Pancreas (tissue), 10 donors: ENCODE data around the gene ZNF578. TPM values are rescaled to one million over a fixed set of nuclear protein-coding genes. Genes with fewer than 3 reads are reported as not detected.

Source experiments
- ATAC-seq, 4 donors: fragments of 200-7000 bp; cut with Tn5 transposase; one replicate each; pipeline versions ENCODE4 v1.8.0 to v1.9.1; 2020; ENCODE audit warnings: mild to moderate bottlenecking in 4 of 4, moderate library complexity in 4 of 4
- DNase-seq, 6 donors: peaks; one replicate each; pipeline ENCODE4 v3.0.0-alpha.2; 2020
- FAIRE-seq: peaks from 2 replicates; lab custom pipeline; 2012; peaks lifted over from hg19 to GRCh38; lab: Jason Lieb, UNC
- H3K27ac ChIP-seq, 4 donors: fragments of 200-600 bp; sonication (generic); 1 replicate in 3 of 4; 2 replicates in 1 of 4; pipeline versions ENCODE4 v1.5.0 to v1.8.0; 2020
- H3K27me3 ChIP-seq, 4 donors: fragments of 200-600 bp; one replicate each; pipeline ENCODE4 v1.8.0; 2021
- H3K36me3 ChIP-seq, 3 donors: fragments of 200-600 bp; sonication (generic) in 1 of 3; one replicate each; pipeline versions ENCODE4 v1.5.0 to v1.8.0; 2020 to 2021
- H3K4me1 ChIP-seq, 3 donors: fragments of 200-600 bp; one replicate each; pipeline ENCODE4 v1.8.0; 2021
- H3K4me3 ChIP-seq, 4 donors: fragments of 200-600 bp; sonication (generic) in 2 of 4; one replicate each; pipeline versions ENCODE4 v1.5.0 to v1.8.0; 2020 to 2021
- H3K9me3 ChIP-seq, 4 donors: fragments of 200-600 bp; one replicate each; pipeline ENCODE4 v1.8.0; 2021
- WGBS, 2 donors: extraction: QIAGEN DNeasy Blood & Tissue Kit; methylation state at CpG; one replicate each; pipeline ENCODE4 v1.1.7; 2013; 5-methylcytosine and 5-hydroxymethylcytosine counted together
- intact Hi-C, 3 donors: fragments of 100-400 bp; cut with DNase I; formaldehyde crosslinking; loops; one replicate each; pipeline versions ENCODE4 v1.11.1 to v1.14.2; 2022
- polyA plus RNA-seq, 2 donors: library from polyadenylated mRNA; stranded (reverse); fragments of 200-250 nt; gene quantifications; one replicate each; pipeline ENCODE4 v1.2.3, GENCODE V29; 2013
- total RNA-seq, 6 donors: library from RNA; stranded (reverse); fragmentation: NEBNext Ultra II Directional in 4 of 6; extraction: Animal tissue kit (Norgen Biotek cat#: 25700) in 4 of 6; gene quantifications; one replicate each; pipeline versions ENCODE4 v1.2.1 to v1.2.4, GENCODE V29; 2021 to 2023
- TF ChIP-seq, protein P1 (sequence below), 4 donors: fragments of 200-600 bp; sonication (generic) in 3 of 4; IDR thresholded peaks; one replicate each; pipeline versions ENCODE4 v1.5.0 to v1.8.0; 2021; ENCODE audit warnings: antibody characterized with exemption in 4 of 4
- donor health status: healthy with polysubstance abuse.
- donor health status: DM: no; HTN: no; CAD: no; lungs with moderate emphysema.
- donor health status: DM: no; HTN: no; CAD: no.
- donor health status: control.
- donor health status: control.
- donor health status: Bipolar disorder and iron deficiency.
- donor health status: DM: yes; HTN: yes; CAD: no.
- donor health status: DM: no; HTN: no; CAD: no.
- donor health status: DM: no; HTN: no; CAD: no.
- donor health status: DM: yes; HTN: yes; CAD: no.

The ZNF578 gene
- total and polyA plus RNA-seq, 8 donors, result 0.15 to 2.0 (median 0.56) TPM

GRCh38 chr19:52444506-52444905 lies 8.8 kb upstream of the ZNF578 start:
- intact Hi-C loops, result no loop called here
- DNase-seq, result no peak
- Histone ChIP-seq H3K9me3 (no peaks in the 10 kb centered on the region), H3K4me1 (no peaks in the 10 kb centered on the region), H3K27ac (no peak overlapping the region), H3K36me3 (no peaks in the 10 kb centered on the region), H3K27me3 (no peaks in the 10 kb centered on the region), H3K4me3 (no peak overlapping the region)
- no peak for ATAC-seq
- TF ChIP-seq, protein P1, sequence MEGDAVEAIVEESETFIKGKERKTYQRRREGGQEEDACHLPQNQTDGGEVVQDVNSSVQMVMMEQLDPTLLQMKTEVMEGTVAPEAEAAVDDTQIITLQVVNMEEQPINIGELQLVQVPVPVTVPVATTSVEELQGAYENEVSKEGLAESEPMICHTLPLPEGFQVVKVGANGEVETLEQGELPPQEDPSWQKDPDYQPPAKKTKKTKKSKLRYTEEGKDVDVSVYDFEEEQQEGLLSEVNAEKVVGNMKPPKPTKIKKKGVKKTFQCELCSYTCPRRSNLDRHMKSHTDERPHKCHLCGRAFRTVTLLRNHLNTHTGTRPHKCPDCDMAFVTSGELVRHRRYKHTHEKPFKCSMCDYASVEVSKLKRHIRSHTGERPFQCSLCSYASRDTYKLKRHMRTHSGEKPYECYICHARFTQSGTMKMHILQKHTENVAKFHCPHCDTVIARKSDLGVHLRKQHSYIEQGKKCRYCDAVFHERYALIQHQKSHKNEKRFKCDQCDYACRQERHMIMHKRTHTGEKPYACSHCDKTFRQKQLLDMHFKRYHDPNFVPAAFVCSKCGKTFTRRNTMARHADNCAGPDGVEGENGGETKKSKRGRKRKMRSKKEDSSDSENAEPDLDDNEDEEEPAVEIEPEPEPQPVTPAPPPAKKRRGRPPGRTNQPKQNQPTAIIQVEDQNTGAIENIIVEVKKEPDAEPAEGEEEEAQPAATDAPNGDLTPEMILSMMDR (IDR thresholded peaks at IDR 0.05), result no peak
- WGBS, 2 donors, result 22 to 41% methylated on average over 2 of the region's 2 CpGs
- FAIRE-seq, result no peak

GRCh38 chr19:52451241-52451640 lies 2.1 kb upstream of the ZNF578 start:
- Histone ChIP-seq H3K36me3 (no peaks in the 10 kb centered on the region), H3K9me3 (peaks cover 0 to 6% (median 0%) of the 10 kb centered on the region in 4 donors), H3K4me1 (peaks cover 0 to 3% (median 0%) of the 10 kb centered on the region in 3 donors), H3K27me3 (no peaks in the 10 kb centered on the region), H3K27ac (no peak overlapping the region), H3K4me3 (no peak overlapping the region)
- TF ChIP-seq, protein P1 (IDR thresholded peaks at IDR 0.05), result no peak
- DNase-seq, result no peak
- WGBS, 2 donors, result 12 to 27% methylated on average over 41 of the region's 41 CpGs
- FAIRE-seq, result no peak
- intact Hi-C loops, result no loop called here
- ATAC-seq, result no peak

DNA sequence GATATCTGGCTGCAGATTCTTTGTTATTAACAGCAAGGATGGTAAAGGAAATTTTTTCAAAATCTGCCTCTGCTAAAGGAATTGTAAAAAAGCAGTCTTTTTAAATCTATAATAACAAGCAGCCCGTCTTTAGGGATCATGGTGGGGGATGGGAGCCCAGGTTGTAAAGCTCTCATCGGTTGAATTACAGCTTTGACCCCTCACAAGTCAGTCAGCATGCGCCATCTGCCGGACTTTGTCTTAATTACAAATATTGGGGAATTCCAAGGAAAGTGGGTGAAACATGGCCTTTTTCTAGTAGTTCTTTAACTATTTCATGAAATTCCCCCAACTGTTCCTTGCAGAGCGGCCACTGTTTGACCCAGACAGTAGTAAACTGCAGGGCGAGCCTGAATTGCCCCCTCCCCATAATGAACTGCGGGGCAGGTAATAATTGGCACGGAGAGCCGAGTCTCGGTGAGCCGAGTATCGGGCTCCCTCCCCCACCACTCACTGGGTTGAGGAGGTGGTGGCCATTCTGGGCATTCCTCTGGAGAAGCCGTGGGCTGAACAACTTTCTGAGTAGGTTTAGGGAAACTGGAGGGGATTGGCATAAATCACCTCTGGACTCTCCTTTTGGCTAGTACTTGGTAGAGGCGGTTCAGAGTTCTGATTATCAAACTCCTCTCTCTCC lies 11.6 kb downstream of the ZNF578 start:
- peaks cover 0 to 7% (median 0%) of the 10 kb centered on the region in 4 donors for H3K9me3 ChIP-seq

GRCh38 chr19:52473655-52474350 lies 20.4 kb downstream of the ZNF578 start:
- no peaks in the 10 kb centered on the region for H3K36me3 ChIP-seq
- WGBS, 2 donors, result 79 to 89% methylated on average over 3 of the region's 3 CpGs
- H3K27me3 ChIP-seq, result no peaks in the 10 kb centered on the region
- H3K4me1 ChIP-seq, result no peaks in the 10 kb centered on the region
- ATAC-seq (no peak), FAIRE-seq (no peak), DNase-seq (no peak)
- no peak overlapping the region for H3K27ac ChIP-seq
- H3K9me3 ChIP-seq, result peaks cover 0 to 20% (median 6%) of the 10 kb centered on the region in 4 donors
- intact Hi-C loops, result no loop called here
- TF ChIP-seq, protein P1 (IDR thresholded peaks at IDR 0.05), result no peak
- no peak overlapping the region for H3K4me3 ChIP-seq

More for the DNA sequence above, 11.6 kb downstream of the ZNF578 start:
- Histone ChIP-seq H3K4me1 (no peaks in the 10 kb centered on the region), H3K4me3 (no peak overlapping the region), H3K27ac (no peak overlapping the region), H3K27me3 (no peaks in the 10 kb centered on the region), H3K36me3 (no peaks in the 10 kb centered on the region)
- no peak for DNase-seq
- intact Hi-C loops, result no loop called here
- no peak for FAIRE-seq
- WGBS, 2 donors, result 78 to 81% methylated on average over 14 of the region's 14 CpGs
- ATAC-seq, result no peak
- TF ChIP-seq, protein P1 (IDR thresholded peaks at IDR 0.05), result no peak
